HG03196 (cell line): ENCODE measurements around the gene USP17L30.
"Not testable (repeated sequence)": the region's sequence is repeated elsewhere in the genome, so short reads cannot be mapped to it uniquely, and the experiment has no call there.

ENCODE experiments used
- ATAC-seq: cut with Tn5 transposase; IDR thresholded peaks from one replicate; pipeline ENCODE4 v1.9.1; 2021; ENCODE audit not compliant: unreplicated experiment

USP17L30 gene

GRCh38 chr4:9362829-9363228 lies at the start of gene USP17L30:
TSS of gene USP17L30 (plus strand) at chr4:9363129. CDS start at chr4:9363129, 0 bp downstream.
- ATAC-seq = not testable (repeated sequence)

GRCh38 chr4:9324191-9324590 lies 38.7 kb upstream of the USP17L30 start:
- not testable (repeated sequence) for ATAC-seq

GRCh38 chr4:9324865-9325264 lies 38.1 kb upstream of the USP17L30 start, which contains the start of gene USP17L24:
TSS of gene USP17L24 (plus strand) at chr4:9325165. CDS start at chr4:9325165, 0 bp downstream.
- ATAC-seq = not testable (repeated sequence)

- ATAC-seq = not testable (repeated sequence)
Measured at GRCh38 chr4:9329611-9330010, 33.3 kb upstream of the USP17L30 start, which contains the start of gene USP17L25. TSS of gene USP17L25 (plus strand) at chr4:9329911. CDS start at chr4:9329911, 0 bp downstream.

GRCh38 chr4:9334358-9334757 lies 28.6 kb upstream of the USP17L30 start, which contains the start of gene USP17L26:
TSS of gene USP17L26 (plus strand) at chr4:9334658. CDS start at chr4:9334658, 0 bp downstream.
- not testable (repeated sequence) for ATAC-seq

GRCh38 chr4:9339103-9339502 lies 23.8 kb upstream of the USP17L30 start, which contains the start of gene USP17L5:
TSS of gene USP17L5 (plus strand) at chr4:9339403. CDS start at chr4:9339403, 0 bp downstream.
- ATAC-seq = not testable (repeated sequence)

- ATAC-seq = not testable (repeated sequence)
Measured at GRCh38 chr4:9343848-9344247, 19.1 kb upstream of the USP17L30 start, which contains the start of gene USP17L27. TSS of gene USP17L27 (plus strand) at chr4:9344148. CDS start at chr4:9344148, 0 bp downstream.

- not testable (repeated sequence) for ATAC-seq
Measured at GRCh38 chr4:9348593-9348992, 14.3 kb upstream of the USP17L30 start, which contains the start of gene USP17L28. TSS of gene USP17L28 (plus strand) at chr4:9348893. CDS start at chr4:9348893, 0 bp downstream.

- not testable (repeated sequence) for ATAC-seq
Measured at GRCh38 chr4:9350866-9351265, 12.1 kb upstream of the USP17L30 start.

GRCh38 chr4:9353338-9353737 lies 9.6 kb upstream of the USP17L30 start, which contains the start of gene USP17L29:
TSS of gene USP17L29 (plus strand) at chr4:9353638. CDS start at chr4:9353638, 0 bp downstream.
- ATAC-seq = not testable (repeated sequence)

- not testable (repeated sequence) for ATAC-seq
Measured at GRCh38 chr4:9379881-9380280, 17.0 kb downstream of the USP17L30 start.

GRCh38 chr4:9381012-9381534 lies 18.1 kb downstream of the USP17L30 start:
- not testable (repeated sequence) for ATAC-seq

- no peak for ATAC-seq
Measured at GRCh38 chr4:9384126-9384525, 21.2 kb downstream of the USP17L30 start.

- not testable (repeated sequence) for ATAC-seq
Measured at GRCh38 chr4:9389001-9389400, 26.1 kb downstream of the USP17L30 start.

GRCh38 chr4:9405774-9406173 lies 42.8 kb downstream of the USP17L30 start:
- ATAC-seq = not testable (repeated sequence)

- ATAC-seq = not testable (repeated sequence)
Measured at GRCh38 chr4:9406491-9406890, 43.6 kb downstream of the USP17L30 start.

- ATAC-seq = no peak
Measured at GRCh38 chr4:9409793-9410192, 46.9 kb downstream of the USP17L30 start.
